Loucy (cell line): ENCODE measurements around the gene DGKB.

Experiments used
- H2AFZ ChIP-seq: fragments of 200-600 bp; sonication (generic); 2 replicates; pipeline ENCODE4 v1.6.0; 2016; ENCODE audit warnings: antibody characterized with exemption, mild to moderate bottlenecking, low read length, moderate library complexity
- H3F3A ChIP-seq: fragments of 200-600 bp; 2 replicates; pipeline ENCODE4 v1.6.0; 2016; ENCODE audit warnings: antibody characterized with exemption, low read depth, mild to moderate bottlenecking
- H3K27me3 ChIP-seq: fragments of 200-600 bp; sonication (generic); 2 replicates; pipeline ENCODE4 v1.6.1; 2014; ENCODE audit warnings: low read length, mild to moderate bottlenecking; ENCODE audit not compliant: insufficient read depth, poor library complexity, severe bottlenecking
- H3K36me3 ChIP-seq: fragments of 200-600 bp; sonication (generic); 2 replicates; pipeline ENCODE4 v1.6.1; 2016; ENCODE audit warnings: low read length; ENCODE audit not compliant: insufficient read depth
- H3K4me1 ChIP-seq: fragments of 200-600 bp; sonication (generic); 2 replicates; pipeline ENCODE4 v1.5.1; 2014; ENCODE audit warnings: low read length, mild to moderate bottlenecking; ENCODE audit not compliant: insufficient read depth, poor library complexity, severe bottlenecking
- H3K4me2 ChIP-seq: fragments of 200-600 bp; sonication (generic); 2 replicates; pipeline ENCODE4 v1.6.0; 2014; ENCODE audit warnings: antibody characterized with exemption, low read length, low read depth, mild to moderate bottlenecking; ENCODE audit not compliant: poor library complexity, severe bottlenecking
- H3K4me3 ChIP-seq: fragments of 200-600 bp; sonication (generic); 2 replicates; pipeline ENCODE4 v1.5.1; 2014; ENCODE audit warnings: low read length, mild to moderate bottlenecking, mixed read lengths; ENCODE audit not compliant: poor library complexity, severe bottlenecking
- H3K79me2 ChIP-seq: fragments of 200-600 bp; sonication (generic); 2 replicates; pipeline ENCODE4 v1.6.1; 2014; ENCODE audit warnings: low read length; ENCODE audit not compliant: insufficient read depth
- H3K9ac ChIP-seq: fragments of 200-600 bp; sonication (generic); 2 replicates; pipeline ENCODE4 v1.6.0; 2014; ENCODE audit warnings: mild to moderate bottlenecking, low read depth, low read length, moderate library complexity; ENCODE audit not compliant: poor library complexity, severe bottlenecking
- H3K9me2 ChIP-seq: fragments of 200-600 bp; sonication (generic); replicated peaks from 2 replicates; pipeline ENCODE4 v1.6.1; 2016; ENCODE audit warnings: low read depth, low read length, mixed read lengths
- H3K9me3 ChIP-seq: fragments of 200-600 bp; sonication (generic); 2 replicates; pipeline ENCODE4 v1.6.1; 2014; ENCODE audit warnings: mild to moderate bottlenecking, antibody characterized with exemption, low read length, low read depth; ENCODE audit not compliant: insufficient read depth
- H4K20me1 ChIP-seq: fragments of 200-600 bp; sonication (generic); 2 replicates; pipeline ENCODE4 v1.6.0; 2014; ENCODE audit warnings: antibody characterized with exemption, low read length, mild to moderate bottlenecking; ENCODE audit not compliant: insufficient read depth, poor library complexity, severe bottlenecking
- EZH2phosphoT487 ChIP-seq: fragments of 200-600 bp; IDR thresholded peaks from 2 replicates; pipeline ENCODE4 v1.6.1; 2018; ENCODE audit warnings: antibody characterized with exemption, mild to moderate bottlenecking, moderate library complexity, borderline replicate concordance
- TF ChIP-seq, protein P1 (sequence below): fragments of 200-600 bp; sonication (generic); conservative IDR thresholded peaks from 2 replicates; pipeline ENCODE4 v1.5.1; 2014; ENCODE audit warnings: mild to moderate bottlenecking, antibody characterized with exemption, low read length

Gene DGKB

GRCh38 chr7:14170872-14171271 lies 731.7 kb downstream of the DGKB start:
- H3K9ac ChIP-seq: no peak overlapping the region
- H2AFZ ChIP-seq: no peak overlapping the region
- H3K79me2 ChIP-seq: no peaks in the 10 kb centered on the region
- H3K36me3 ChIP-seq: no peaks in the 10 kb centered on the region
- H3K4me3 ChIP-seq: no peak overlapping the region
- H3K27me3 ChIP-seq: no peaks in the 10 kb centered on the region
- TF ChIP-seq EZH2phosphoT487: no peak
- TF ChIP-seq, protein P1, sequence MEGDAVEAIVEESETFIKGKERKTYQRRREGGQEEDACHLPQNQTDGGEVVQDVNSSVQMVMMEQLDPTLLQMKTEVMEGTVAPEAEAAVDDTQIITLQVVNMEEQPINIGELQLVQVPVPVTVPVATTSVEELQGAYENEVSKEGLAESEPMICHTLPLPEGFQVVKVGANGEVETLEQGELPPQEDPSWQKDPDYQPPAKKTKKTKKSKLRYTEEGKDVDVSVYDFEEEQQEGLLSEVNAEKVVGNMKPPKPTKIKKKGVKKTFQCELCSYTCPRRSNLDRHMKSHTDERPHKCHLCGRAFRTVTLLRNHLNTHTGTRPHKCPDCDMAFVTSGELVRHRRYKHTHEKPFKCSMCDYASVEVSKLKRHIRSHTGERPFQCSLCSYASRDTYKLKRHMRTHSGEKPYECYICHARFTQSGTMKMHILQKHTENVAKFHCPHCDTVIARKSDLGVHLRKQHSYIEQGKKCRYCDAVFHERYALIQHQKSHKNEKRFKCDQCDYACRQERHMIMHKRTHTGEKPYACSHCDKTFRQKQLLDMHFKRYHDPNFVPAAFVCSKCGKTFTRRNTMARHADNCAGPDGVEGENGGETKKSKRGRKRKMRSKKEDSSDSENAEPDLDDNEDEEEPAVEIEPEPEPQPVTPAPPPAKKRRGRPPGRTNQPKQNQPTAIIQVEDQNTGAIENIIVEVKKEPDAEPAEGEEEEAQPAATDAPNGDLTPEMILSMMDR: no peak
- H4K20me1 ChIP-seq: no peaks in the 10 kb centered on the region
- H3K9me2 ChIP-seq: no peaks in the 10 kb centered on the region
- no peaks in the 10 kb centered on the region for H3F3A ChIP-seq
- H3K4me1 ChIP-seq: no peaks in the 10 kb centered on the region
- no peaks in the 10 kb centered on the region for H3K9me3 ChIP-seq
- no peak overlapping the region for H3K4me2 ChIP-seq

DNA sequence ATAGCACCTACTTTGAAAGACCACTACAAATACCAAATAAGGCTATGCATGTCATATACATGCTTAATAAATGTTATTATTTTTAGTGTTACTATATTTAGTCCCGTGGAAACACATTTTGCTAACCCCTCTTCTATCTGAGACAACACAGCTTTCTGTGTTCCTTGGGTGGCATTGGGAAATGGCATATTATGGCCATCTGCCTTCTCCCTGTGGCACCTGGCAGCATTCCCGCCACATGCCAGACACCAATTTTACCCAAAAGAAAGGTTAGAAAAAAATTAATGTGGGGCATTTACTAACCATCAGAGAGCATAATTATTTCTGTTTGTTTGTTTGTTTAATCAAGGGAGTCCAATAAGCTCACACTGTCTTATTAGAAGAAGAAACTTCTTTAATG lies 744.4 kb downstream of the DGKB start:
- no peaks in the 10 kb centered on the region for H3F3A ChIP-seq
- no peaks in the 10 kb centered on the region for H3K79me2 ChIP-seq
- no peaks in the 10 kb centered on the region for H3K4me1 ChIP-seq
- H3K9ac ChIP-seq: no peak overlapping the region
- H3K9me3 ChIP-seq: no peaks in the 10 kb centered on the region
- no peaks in the 10 kb centered on the region for H3K9me2 ChIP-seq
- no peak overlapping the region for H2AFZ ChIP-seq
- H3K4me3 ChIP-seq: no peak overlapping the region
- no peaks in the 10 kb centered on the region for H3K36me3 ChIP-seq
- TF ChIP-seq, protein P1: no peak
- no peak for TF ChIP-seq EZH2phosphoT487
- H3K27me3 ChIP-seq: no peaks in the 10 kb centered on the region
- H3K4me2 ChIP-seq: no peak overlapping the region
- H4K20me1 ChIP-seq: no peaks in the 10 kb centered on the region

DNA sequence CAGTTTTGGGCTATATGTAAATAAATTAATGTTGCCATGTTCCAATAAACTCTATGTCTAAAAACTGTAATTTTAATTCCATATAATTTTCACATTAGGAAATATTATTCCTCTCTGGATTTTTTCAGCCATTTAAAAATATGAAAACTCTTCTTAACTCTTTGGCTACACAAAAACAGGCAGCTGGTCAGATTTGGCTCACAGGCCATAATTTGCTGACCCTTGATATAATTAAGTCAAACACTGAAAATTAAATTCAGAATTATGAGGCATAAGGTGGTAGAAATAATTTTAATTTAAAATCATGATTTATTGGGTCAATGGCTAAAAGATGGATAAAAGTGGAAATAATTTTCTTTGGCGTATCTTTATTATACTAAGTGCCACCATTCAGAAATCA lies 746.1 kb downstream of the DGKB start:
- Histone ChIP-seq H3K27me3 (no peaks in the 10 kb centered on the region), H3K4me3 (no peak overlapping the region), H3K4me2 (no peak overlapping the region), H4K20me1 (no peaks in the 10 kb centered on the region), H3K4me1 (no peaks in the 10 kb centered on the region), H3K9me3 (no peaks in the 10 kb centered on the region), H3K36me3 (no peaks in the 10 kb centered on the region), H3K9me2 (no peaks in the 10 kb centered on the region), H2AFZ (no peak overlapping the region), H3F3A (no peaks in the 10 kb centered on the region), H3K9ac (no peak overlapping the region), H3K79me2 (no peaks in the 10 kb centered on the region)
- TF ChIP-seq, protein P1: no peak
- no peak for TF ChIP-seq EZH2phosphoT487
